Measurements from ENCODE around the gene CTNNA1. TPM values are rescaled to one million over a fixed set of nuclear protein-coding genes. Genes with fewer than 3 reads are reported as not detected.
"Not testable (repeated sequence)": the region's sequence is repeated elsewhere in the genome, so short reads cannot be mapped to it uniquely, and the experiment has no call there.

CTNNA1 gene
- total RNA-seq, 2 donors from 2014 or later, result 107 to 140 TPM

DNA sequence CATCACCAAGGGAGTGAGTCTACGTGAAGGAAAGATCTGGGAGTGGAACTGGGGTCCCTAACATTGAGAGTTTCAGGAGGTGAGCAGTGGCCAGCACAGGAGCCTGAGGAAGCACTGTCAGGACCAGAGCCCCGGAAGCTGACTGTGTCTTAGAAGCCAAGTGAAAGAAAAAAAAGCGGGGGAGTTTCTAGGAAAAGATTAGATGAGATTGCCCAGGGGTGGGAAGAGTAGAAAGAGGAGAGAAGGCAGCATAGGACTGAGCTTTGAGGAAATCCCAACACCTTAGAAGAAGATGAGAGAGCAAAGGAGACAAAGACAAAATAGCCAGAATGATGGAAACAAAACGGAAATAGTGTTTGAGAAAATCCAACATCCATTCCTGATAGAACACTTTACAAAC is 158.9 kb downstream of the CTNNA1 start:
- no peak for ATAC-seq
- no peak for TF ChIP-seq POLR2A (IDR thresholded peaks at IDR 0.05)
- TF ChIP-seq, protein P1, sequence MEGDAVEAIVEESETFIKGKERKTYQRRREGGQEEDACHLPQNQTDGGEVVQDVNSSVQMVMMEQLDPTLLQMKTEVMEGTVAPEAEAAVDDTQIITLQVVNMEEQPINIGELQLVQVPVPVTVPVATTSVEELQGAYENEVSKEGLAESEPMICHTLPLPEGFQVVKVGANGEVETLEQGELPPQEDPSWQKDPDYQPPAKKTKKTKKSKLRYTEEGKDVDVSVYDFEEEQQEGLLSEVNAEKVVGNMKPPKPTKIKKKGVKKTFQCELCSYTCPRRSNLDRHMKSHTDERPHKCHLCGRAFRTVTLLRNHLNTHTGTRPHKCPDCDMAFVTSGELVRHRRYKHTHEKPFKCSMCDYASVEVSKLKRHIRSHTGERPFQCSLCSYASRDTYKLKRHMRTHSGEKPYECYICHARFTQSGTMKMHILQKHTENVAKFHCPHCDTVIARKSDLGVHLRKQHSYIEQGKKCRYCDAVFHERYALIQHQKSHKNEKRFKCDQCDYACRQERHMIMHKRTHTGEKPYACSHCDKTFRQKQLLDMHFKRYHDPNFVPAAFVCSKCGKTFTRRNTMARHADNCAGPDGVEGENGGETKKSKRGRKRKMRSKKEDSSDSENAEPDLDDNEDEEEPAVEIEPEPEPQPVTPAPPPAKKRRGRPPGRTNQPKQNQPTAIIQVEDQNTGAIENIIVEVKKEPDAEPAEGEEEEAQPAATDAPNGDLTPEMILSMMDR (IDR thresholded peaks at IDR 0.05), result no peak
- no peak overlapping the region for H3K27ac ChIP-seq
- 86 to 89% methylated on average over 4 of the region's 4 CpGs for WGBS, 2 donors
- H3K9me3 ChIP-seq, result no peaks in the 10 kb centered on the region
- H3K4me1 ChIP-seq, result no peaks in the 10 kb centered on the region
- no peak overlapping the region for H3K4me3 ChIP-seq
- no peaks in the 10 kb centered on the region for H3K36me3 ChIP-seq (replicated peaks in 1 of 2; ENCODE audit: insufficient read depth in 1 of 2, low read depth in 2 of 2)
- DNase-seq, result no peak
- no peaks in the 10 kb centered on the region for H3K27me3 ChIP-seq
- intact Hi-C loops (cut with DNase I), result no loop called here

DNA sequence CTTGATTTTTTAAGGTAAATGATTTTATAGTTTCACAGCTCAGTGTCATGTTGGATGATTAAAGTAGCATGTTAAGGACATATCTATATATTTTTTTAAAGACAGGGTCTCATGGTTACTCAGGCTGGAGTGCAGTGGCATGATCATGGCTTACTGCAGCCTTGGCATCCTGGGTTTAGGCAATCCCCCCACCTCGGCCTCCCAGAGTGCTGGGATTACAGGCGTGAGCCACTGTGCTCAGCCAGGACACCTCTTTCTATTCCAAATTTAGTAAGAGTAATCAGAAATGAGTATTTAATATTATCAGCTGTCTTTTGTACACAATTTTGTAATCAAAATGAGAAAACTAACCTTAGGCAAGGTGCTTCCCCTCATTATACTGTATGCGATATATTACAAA is 160.5 kb downstream of the CTNNA1 start:
- no peaks in the 10 kb centered on the region for H3K4me1 ChIP-seq
- no peak overlapping the region for H3K4me3 ChIP-seq
- TF ChIP-seq POLR2A (IDR thresholded peaks at IDR 0.05), result no peak
- TF ChIP-seq, protein P1 (IDR thresholded peaks at IDR 0.05), result no peak
- H3K27me3 ChIP-seq, result no peaks in the 10 kb centered on the region
- ATAC-seq, result no peak
- no peaks in the 10 kb centered on the region for H3K9me3 ChIP-seq
- WGBS, 2 donors, result 96 to 97% methylated on average over 3 of the region's 3 CpGs
- DNase-seq, result no peak
- intact Hi-C loops (cut with DNase I), result no loop called here
- no peaks in the 10 kb centered on the region for H3K36me3 ChIP-seq (replicated peaks in 1 of 2; ENCODE audit: insufficient read depth in 1 of 2, low read depth in 2 of 2)
- no peak overlapping the region for H3K27ac ChIP-seq

DNA sequence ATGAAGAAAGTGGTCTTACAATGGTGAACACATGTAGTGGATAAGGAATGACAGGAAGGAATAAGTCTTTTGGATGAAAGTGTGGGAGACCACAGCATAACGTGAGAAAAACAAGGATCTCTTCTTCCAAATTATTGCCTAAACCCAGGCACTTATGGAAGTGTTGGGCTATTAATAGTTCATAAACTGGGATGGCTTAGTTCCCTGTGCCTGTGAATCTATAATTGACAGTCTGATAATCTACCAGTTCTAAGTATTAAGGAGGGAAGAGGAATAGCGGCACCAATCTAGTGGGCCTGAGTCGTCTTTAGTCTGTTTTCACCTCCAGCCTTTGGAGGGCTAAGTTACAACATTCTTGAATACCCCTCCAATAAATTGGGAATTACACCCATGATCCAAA is 161.1 kb downstream of the CTNNA1 start:
- no peak overlapping the region for H3K4me3 ChIP-seq
- no peak overlapping the region for H3K27ac ChIP-seq
- H3K9me3 ChIP-seq, result no peaks in the 10 kb centered on the region
- DNase-seq (no peak), ATAC-seq (no peak)
- H3K4me1 ChIP-seq, result no peaks in the 10 kb centered on the region
- 90 to 97% methylated on average over 3 of the region's 3 CpGs for WGBS, 2 donors
- H3K27me3 ChIP-seq, result no peaks in the 10 kb centered on the region
- TF ChIP-seq POLR2A (IDR thresholded peaks at IDR 0.05), result no peak
- TF ChIP-seq, protein P1 (IDR thresholded peaks at IDR 0.05), result no peak
- intact Hi-C loops (cut with DNase I), result no loop called here
- H3K36me3 ChIP-seq (replicated peaks in 1 of 2; ENCODE audit: insufficient read depth in 1 of 2, low read depth in 2 of 2), result no peaks in the 10 kb centered on the region

DNA sequence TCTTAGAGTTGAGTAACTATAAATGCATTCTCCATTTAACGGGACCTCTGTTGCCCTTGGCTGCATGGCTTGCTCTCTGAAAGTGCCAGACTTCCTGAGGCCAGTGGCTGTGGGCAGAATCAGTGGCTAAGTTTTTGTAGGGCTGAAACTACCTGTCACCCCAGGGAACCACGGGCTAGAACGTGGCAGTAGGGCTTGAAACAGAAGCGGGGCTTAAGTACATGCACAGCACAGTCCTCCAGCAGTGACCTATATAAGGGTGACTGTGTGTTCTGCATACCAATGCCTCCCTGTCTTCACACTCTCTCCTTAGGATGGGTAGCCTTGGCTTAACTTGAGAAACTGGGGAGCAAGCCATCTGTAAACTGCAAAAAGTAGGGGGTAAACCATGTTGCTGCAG is 165.5 kb downstream of the CTNNA1 start:
- WGBS, 2 donors, result 80 to 87% methylated on average over 4 of the region's 4 CpGs

DNA sequence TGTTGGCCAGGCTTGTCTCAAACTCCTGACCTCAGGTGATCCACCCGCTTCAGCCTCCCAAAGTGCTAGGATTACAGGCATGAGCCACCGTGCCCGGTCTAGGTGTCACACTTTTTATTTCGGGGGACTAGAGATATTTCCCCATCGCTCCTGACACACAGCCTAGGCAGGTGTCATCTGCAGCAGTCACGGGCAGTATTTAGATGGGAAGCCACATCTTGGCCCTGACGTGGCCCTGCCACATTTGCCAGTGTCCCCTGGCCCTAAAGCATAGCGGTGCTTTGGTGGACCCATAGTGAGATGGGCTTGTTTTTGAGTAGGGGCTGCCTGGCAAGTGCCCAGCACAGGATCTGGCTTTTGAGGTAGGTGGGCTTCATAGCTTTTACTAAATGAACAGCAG is 167.0 kb downstream of the CTNNA1 start:
- peaks cover 4% of the 10 kb centered on the region for H3K4me1 ChIP-seq
- H3K4me3 ChIP-seq, result no peak overlapping the region
- 89 to 94% methylated on average over 7 to 8 of the region's 8 CpGs for WGBS, 2 donors
- DNase-seq (no peak), ATAC-seq (no peak)
- no peaks in the 10 kb centered on the region for H3K27me3 ChIP-seq
- H3K36me3 ChIP-seq (replicated peaks in 1 of 2; ENCODE audit: insufficient read depth in 1 of 2, low read depth in 2 of 2), result peaks cover 0 to 2% of the 10 kb centered on the region in 2 donors
- no peak for TF ChIP-seq POLR2A (IDR thresholded peaks at IDR 0.05)
- TF ChIP-seq, protein P1 (IDR thresholded peaks at IDR 0.05), result no peak
- intact Hi-C loops (cut with DNase I), result no loop called here
- no peak overlapping the region for H3K27ac ChIP-seq
- no peaks in the 10 kb centered on the region for H3K9me3 ChIP-seq

More for the DNA sequence above, 165.5 kb downstream of the CTNNA1 start:
- Histone ChIP-seq H3K36me3 (replicated peaks in 1 of 2; ENCODE audit: insufficient read depth in 1 of 2, low read depth in 2 of 2) (no peaks in the 10 kb centered on the region), H3K4me1 (peaks cover 4% of the 10 kb centered on the region), H3K27ac (no peak overlapping the region), H3K9me3 (no peaks in the 10 kb centered on the region), H3K27me3 (no peaks in the 10 kb centered on the region), H3K4me3 (no peak overlapping the region)
- ATAC-seq (no peak), DNase-seq (no peak)
- intact Hi-C loops (cut with DNase I), result no loop called here
- TF ChIP-seq, protein P1 (IDR thresholded peaks at IDR 0.05), result no peak

DNA sequence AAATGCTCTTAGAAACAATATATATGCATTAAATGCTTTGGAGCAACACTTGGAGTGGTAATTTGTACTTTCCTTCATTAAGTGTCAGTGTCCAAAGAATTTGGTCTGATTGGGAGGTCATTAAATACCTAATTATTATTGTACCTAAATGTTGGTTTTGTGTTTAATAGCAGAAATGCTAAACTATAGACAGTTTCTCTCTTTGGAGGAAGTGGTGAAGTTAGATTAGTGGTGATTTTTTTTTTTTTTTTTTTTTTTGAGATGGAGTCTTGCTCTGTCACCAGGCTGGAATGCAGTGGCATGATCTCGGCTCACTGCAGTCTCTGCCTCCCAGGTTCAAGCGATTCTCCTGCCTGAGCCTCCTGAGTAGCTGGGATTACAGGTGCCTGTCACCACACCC is 168.1 kb downstream of the CTNNA1 start:
- ATAC-seq; H3K9me3 ChIP-seq; H3K4me3 ChIP-seq; DNase-seq; H3K27ac ChIP-seq; intact Hi-C loops (cut with DNase I); H3K4me1 ChIP-seq; H3K27me3 ChIP-seq: not testable (repeated sequence)
- 82 to 92% methylated on average over 2 of the region's 2 CpGs for WGBS, 2 donors
- peaks cover 6 to 11% of the 10 kb centered on the region in 2 donors for H3K36me3 ChIP-seq (replicated peaks in 1 of 2; ENCODE audit: insufficient read depth in 1 of 2, low read depth in 2 of 2)

Measured in body of pancreas (tissue), 4 donors.